HUES6 (cell line): ENCODE data around the gene PTPRM.

Experiments
- H3K27ac ChIP-seq: 2 replicates; pipeline ENCODE4 v1.7.0; 2013; ENCODE audit warnings: low read depth, mild to moderate bottlenecking, low read length, inconsistent platforms
- H3K27me3 ChIP-seq: 2 replicates; pipeline ENCODE4 v1.6.1; 2013; ENCODE audit warnings: low read length; ENCODE audit not compliant: control insufficient read depth, insufficient read depth
- H3K36me3 ChIP-seq: 2 replicates; pipeline ENCODE4 v1.6.1; 2013; ENCODE audit warnings: low read length; ENCODE audit not compliant: control insufficient read depth, insufficient read depth
- H3K4me1 ChIP-seq: 2 replicates; pipeline ENCODE4 v1.6.1; 2013; ENCODE audit warnings: low read length; ENCODE audit not compliant: control insufficient read depth, insufficient read depth
- H3K4me3 ChIP-seq: 2 replicates; pipeline ENCODE4 v1.5.1; 2013; ENCODE audit warnings: low read depth, low read length
- H3K9ac ChIP-seq: one replicate; pipeline ENCODE4 v1.6.1; 2013; ENCODE audit warnings: mild to moderate bottlenecking, low read length
- H3K9me3 ChIP-seq: 2 replicates; pipeline ENCODE4 v1.6.1; 2013; ENCODE audit warnings: low read depth, low read length; ENCODE audit not compliant: control insufficient read depth, insufficient read depth

Gene PTPRM

GRCh38 chr18:7977897-7978296 lies 410.8 kb downstream of the PTPRM start:
- Histone ChIP-seq H3K9me3 (no peaks in the 10 kb centered on the region), H3K4me3 (no peak overlapping the region), H3K27me3 (no peaks in the 10 kb centered on the region), H3K36me3 (no peaks in the 10 kb centered on the region), H3K9ac (no peak overlapping the region), H3K4me1 (no peaks in the 10 kb centered on the region), H3K27ac (no peak overlapping the region)

DNA sequence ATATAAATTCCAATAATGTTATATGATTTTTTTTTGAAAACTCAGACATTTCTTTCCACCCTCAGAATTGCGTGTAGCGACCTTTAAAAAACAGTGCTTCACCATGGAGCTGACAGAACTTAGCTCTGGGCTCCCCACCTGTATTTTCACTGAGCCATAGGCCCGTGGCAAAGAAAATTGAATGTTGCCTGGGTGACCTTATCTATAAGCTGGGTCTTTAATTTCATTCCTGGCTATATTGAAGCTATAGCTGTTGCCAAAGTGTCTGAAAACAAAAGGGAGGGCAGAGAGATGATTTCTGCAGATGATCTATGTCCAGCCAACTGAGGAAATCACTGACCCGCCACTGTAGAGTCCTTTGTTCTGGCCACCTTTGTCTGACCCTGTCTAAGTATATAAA lies 411.7 kb downstream of the PTPRM start:
- Histone ChIP-seq H3K4me3 (no peak overlapping the region), H3K4me1 (no peaks in the 10 kb centered on the region), H3K9me3 (no peaks in the 10 kb centered on the region), H3K27ac (no peak overlapping the region), H3K9ac (no peak overlapping the region), H3K36me3 (no peaks in the 10 kb centered on the region), H3K27me3 (no peaks in the 10 kb centered on the region)

- Histone ChIP-seq H3K4me1 (no peaks in the 10 kb centered on the region; the same call in 1 of the 2 replicates), H3K27ac (no peak overlapping the region), H3K9ac (no peak overlapping the region)
These were observed 412.6 kb downstream of the PTPRM start for GRCh38 chr18:7979714-7980113.

DNA sequence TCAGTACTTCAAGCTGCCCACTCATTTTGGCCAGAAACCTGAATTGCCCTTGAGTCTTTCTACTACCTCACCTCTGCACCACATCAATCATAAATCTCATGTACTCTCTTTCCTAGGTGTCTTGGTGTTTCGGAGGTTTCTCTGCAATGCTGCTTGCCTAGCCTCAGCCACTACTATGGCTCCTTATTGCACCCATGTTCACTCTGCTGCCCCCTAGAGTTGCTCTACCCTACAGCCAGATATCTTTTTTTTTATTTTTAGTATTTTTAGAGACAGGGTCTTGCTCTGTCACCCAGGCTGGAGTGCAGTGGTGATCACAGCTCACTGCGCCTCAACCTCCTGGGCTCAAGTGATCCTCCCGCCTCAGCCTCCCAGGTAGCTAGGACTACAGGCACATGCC lies 413.0 kb downstream of the PTPRM start:
- Histone ChIP-seq H3K27me3 (no peaks in the 10 kb centered on the region), H3K4me3 (no peak overlapping the region), H3K36me3 (no peaks in the 10 kb centered on the region), H3K4me1 (no peaks in the 10 kb centered on the region; the same call in 1 of the 2 replicates), H3K27ac (no peak overlapping the region), H3K9me3 (no peaks in the 10 kb centered on the region), H3K9ac (no peak overlapping the region)

More at GRCh38 chr18:7979714-7980113, 412.6 kb downstream of the PTPRM start:
- Histone ChIP-seq H3K9me3 (no peaks in the 10 kb centered on the region), H3K4me3 (no peak overlapping the region), H3K36me3 (no peaks in the 10 kb centered on the region), H3K27me3 (no peaks in the 10 kb centered on the region)

DNA sequence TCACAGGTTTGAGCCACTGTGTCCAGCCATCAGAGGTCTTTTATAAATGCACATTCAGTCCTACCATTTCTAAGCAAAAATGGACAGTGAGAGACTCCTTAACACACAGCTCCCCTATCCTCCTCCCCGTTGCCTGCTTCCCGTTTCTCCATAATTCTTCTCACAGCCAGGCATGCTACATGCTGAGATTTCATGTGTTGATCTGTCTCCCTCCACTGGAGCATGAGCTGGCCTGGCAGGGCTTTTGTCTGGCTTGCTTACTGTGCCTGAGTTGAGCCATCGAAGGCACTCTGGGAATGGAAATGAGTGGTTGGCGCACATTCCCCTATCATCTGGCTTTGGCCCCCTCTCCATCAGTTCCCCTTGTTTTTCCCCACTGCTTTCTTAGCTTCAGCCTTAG lies 413.5 kb downstream of the PTPRM start:
- Histone ChIP-seq H3K9ac (no peak overlapping the region), H3K4me1 (no peaks in the 10 kb centered on the region; the same call in 1 of the 2 replicates), H3K9me3 (no peaks in the 10 kb centered on the region), H3K36me3 (no peaks in the 10 kb centered on the region), H3K27me3 (no peaks in the 10 kb centered on the region), H3K27ac (no peak overlapping the region), H3K4me3 (no peak overlapping the region)

GRCh38 chr18:7982216-7982615 lies 415.1 kb downstream of the PTPRM start:
- H3K9me3 ChIP-seq: no peaks in the 10 kb centered on the region
- H3K9ac ChIP-seq: no peak overlapping the region
- no peaks in the 10 kb centered on the region for H3K27me3 ChIP-seq
- H3K36me3 ChIP-seq: no peaks in the 10 kb centered on the region
- H3K27ac ChIP-seq: no peak overlapping the region
- H3K4me1 ChIP-seq: no peaks in the 10 kb centered on the region; the same call in 1 of the 2 replicates
- no peak overlapping the region for H3K4me3 ChIP-seq

- Histone ChIP-seq H3K27ac (no peak overlapping the region), H3K4me1 (no peaks in the 10 kb centered on the region; the same call in 1 of the 2 replicates), H3K27me3 (no peaks in the 10 kb centered on the region), H3K36me3 (no peaks in the 10 kb centered on the region), H3K9ac (no peak overlapping the region), H3K9me3 (no peaks in the 10 kb centered on the region), H3K4me3 (no peak overlapping the region)
These were observed 420.3 kb downstream of the PTPRM start for GRCh38 chr18:7987284-7987976.

- Histone ChIP-seq H3K4me3 (no peak overlapping the region), H3K36me3 (no peaks in the 10 kb centered on the region), H3K27me3 (no peaks in the 10 kb centered on the region), H3K9ac (no peak overlapping the region), H3K27ac (no peak overlapping the region), H3K4me1 (no peaks in the 10 kb centered on the region), H3K9me3 (no peaks in the 10 kb centered on the region)
These were observed 423.6 kb downstream of the PTPRM start for GRCh38 chr18:7990670-7991069.

DNA sequence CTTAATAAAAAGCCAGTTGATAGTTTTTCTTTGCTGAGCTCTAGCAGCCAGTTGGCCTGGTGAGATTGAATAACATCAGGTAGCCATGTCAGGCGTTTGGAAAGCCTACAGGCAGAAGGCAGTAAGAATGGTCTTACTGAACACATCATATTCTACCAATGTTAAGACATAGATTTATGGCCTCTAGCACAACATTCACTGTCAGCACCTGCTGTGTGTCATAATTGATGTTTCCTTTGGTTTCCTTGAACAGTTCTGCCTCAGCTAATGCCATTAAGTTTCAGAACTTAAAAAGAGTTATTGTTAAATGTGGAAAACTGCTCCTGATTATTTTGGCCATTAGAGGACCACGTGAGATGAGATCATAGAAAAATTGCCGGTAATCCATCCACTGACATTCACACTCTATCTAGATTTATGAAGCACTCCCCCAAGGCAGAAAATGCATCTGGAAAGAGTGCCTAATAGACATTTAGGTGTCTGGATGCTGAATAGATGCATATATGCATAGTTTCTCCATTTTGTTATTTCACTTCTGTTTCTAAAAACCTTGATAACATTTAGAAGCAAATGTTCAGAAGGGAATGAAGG lies 434.7 kb downstream of the PTPRM start:
- Histone ChIP-seq H3K9me3 (no peaks in the 10 kb centered on the region), H3K27me3 (no peaks in the 10 kb centered on the region), H3K36me3 (no peaks in the 10 kb centered on the region), H3K4me3 (no peak overlapping the region), H3K9ac (no peak overlapping the region), H3K4me1 (peaks cover 26% of the 10 kb centered on the region), H3K27ac (no peak overlapping the region)

- Histone ChIP-seq H3K4me1 (peaks cover 28% of the 10 kb centered on the region), H3K36me3 (no peaks in the 10 kb centered on the region), H3K4me3 (no peak overlapping the region), H3K9me3 (no peaks in the 10 kb centered on the region), H3K27ac (no peak overlapping the region), H3K27me3 (no peaks in the 10 kb centered on the region), H3K9ac (no peak overlapping the region)
These were observed 437.0 kb downstream of the PTPRM start for GRCh38 chr18:8003878-8004675.

DNA sequence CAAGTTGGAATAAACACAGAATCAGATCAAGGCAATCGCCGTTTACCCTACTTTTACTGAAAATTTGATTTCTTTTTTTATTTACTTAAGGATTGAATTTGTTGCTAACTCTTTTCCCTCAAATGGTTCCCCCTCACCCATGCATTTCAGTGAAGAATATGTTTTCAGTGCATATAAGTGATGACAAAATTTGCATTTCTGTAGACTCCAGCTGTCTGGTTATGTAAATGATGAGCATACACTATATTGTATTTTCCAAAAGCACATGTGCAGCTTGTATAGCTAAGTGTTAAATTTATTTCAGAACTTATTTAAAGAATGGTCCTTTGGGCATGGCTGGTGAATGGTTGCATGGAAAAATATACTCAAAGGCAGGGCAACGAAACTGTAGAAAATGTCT lies 437.7 kb downstream of the PTPRM start:
- H3K9ac ChIP-seq: no peak overlapping the region
- H3K4me3 ChIP-seq: no peak overlapping the region
- H3K36me3 ChIP-seq: no peaks in the 10 kb centered on the region
- no peaks in the 10 kb centered on the region for H3K9me3 ChIP-seq
- H3K27ac ChIP-seq: no peak overlapping the region
- no peaks in the 10 kb centered on the region for H3K27me3 ChIP-seq
- H3K4me1 ChIP-seq: peaks cover 28% of the 10 kb centered on the region
